ENCODE measurements around the gene PCDHB1.

Gene PCDHB1

DNA sequence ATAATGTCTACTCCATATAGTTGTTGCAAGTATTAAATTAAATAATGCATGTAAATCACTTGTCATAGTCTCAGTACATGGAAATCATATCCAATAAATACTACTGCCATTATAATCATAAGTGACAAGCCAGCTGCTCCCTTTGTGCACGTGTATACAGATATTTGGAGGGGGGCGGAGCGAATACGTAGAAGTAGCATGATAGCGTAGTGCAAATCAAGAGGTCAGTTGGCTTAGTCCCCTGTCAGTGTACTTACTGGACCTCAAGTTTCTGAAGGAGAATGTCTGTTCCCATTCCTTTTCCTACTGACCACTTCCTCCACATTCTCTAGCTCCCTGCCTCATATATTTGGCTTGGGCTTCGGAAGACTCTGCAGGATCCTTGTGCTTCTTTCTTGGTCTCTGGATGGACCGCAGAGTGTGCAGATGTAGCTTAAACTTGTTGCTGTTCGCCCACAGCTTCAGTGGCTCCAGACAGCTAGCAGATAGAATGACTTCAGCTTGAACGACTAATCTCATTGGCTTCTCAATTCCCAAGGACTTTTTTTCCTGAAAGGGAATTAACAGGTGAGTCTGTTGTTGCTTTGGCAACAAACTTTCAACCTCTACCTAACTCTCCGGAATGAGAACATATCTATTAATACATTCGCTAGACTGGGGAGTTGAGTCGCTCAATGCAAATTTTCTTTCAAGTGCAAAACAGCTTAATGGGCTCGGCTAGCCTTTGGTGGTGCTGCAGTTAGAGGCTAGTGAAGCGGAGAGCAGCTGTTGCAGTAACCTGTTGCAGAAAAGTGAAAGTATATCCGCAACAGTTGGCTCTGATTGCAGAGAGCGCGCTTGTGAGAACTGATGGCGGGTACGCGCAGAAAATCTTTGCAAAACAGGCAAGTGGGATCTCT lies at the start of gene PCDHB1:
TSS of gene PCDHB1 (plus strand) at position 753 of the 899 bp plus-strand sequence. CDS start at position 850, 97 bp downstream.
- no peak within 1 kb of the TSS for H3K4me3 ChIP-seq (ENCODE audit: low read depth, low read length)
- DNase-seq (ENCODE audit: low read depth), result no peak

DNA sequence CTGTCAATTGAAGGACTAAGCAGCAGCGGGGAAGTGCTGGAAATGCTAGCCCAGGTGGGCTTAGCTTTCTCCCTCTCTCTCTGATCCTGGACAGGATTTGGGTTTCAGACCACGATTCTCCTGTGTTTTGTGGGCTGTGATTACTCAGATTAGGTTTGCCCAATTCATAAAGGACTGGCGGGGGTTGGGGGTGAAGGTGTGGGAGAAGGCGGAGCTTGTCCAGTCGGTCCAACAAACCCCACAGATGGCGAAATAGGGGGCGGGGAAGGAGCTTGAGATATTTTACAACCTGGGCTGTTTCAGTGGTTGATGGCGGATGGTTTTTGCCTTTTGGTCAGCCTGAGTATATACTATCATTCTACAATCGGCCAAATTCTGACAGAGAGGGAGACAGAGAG lies 49.7 kb upstream of the PCDHB1 start:
- no peak for DNase-seq (ENCODE audit: low read depth)
- H3K4me3 ChIP-seq (ENCODE audit: low read depth, low read length), result no peak overlapping the region
- TF ChIP-seq CTCF (IDR thresholded peaks at IDR 0.05; ENCODE audit: insufficient read depth, low read depth, low read length, missing control alignments), result no peak

More for the DNA sequence above, at the start of gene PCDHB1:
- no peak for TF ChIP-seq CTCF (IDR thresholded peaks at IDR 0.05; ENCODE audit: insufficient read depth, low read depth, low read length, missing control alignments)

GRCh38 chr5:141001844-141002604 lies 49.1 kb upstream of the PCDHB1 start:
- no peak for DNase-seq (ENCODE audit: low read depth)
- H3K4me3 ChIP-seq (ENCODE audit: low read depth, low read length), result no peak overlapping the region
- no peak for TF ChIP-seq CTCF (IDR thresholded peaks at IDR 0.05; ENCODE audit: insufficient read depth, low read depth, low read length, missing control alignments)

- no peak overlapping the region for H3K4me3 ChIP-seq (ENCODE audit: low read depth, low read length)
- no peak for DNase-seq (ENCODE audit: low read depth)
- TF ChIP-seq CTCF (IDR thresholded peaks at IDR 0.05; ENCODE audit: insufficient read depth, low read depth, low read length, missing control alignments), result no peak
Observed at GRCh38 chr5:141002605-141002965, 48.6 kb upstream of the PCDHB1 start.

- DNase-seq (ENCODE audit: low read depth), result no peak
- no peak for TF ChIP-seq CTCF (IDR thresholded peaks at IDR 0.05; ENCODE audit: insufficient read depth, low read depth, low read length, missing control alignments)
- no peak overlapping the region for H3K4me3 ChIP-seq (ENCODE audit: low read depth, low read length)
Observed at GRCh38 chr5:141003031-141003430, 48.1 kb upstream of the PCDHB1 start.

- no peak for DNase-seq (ENCODE audit: low read depth)
- no peak for TF ChIP-seq CTCF (IDR thresholded peaks at IDR 0.05; ENCODE audit: insufficient read depth, low read depth, low read length, missing control alignments)
Observed at GRCh38 chr5:141003791-141004611, 47.2 kb upstream of the PCDHB1 start.

More at GRCh38 chr5:141003791-141004611, 47.2 kb upstream of the PCDHB1 start:
- no peak overlapping the region for H3K4me3 ChIP-seq (ENCODE audit: low read depth, low read length)
